Adipocyte (in vitro differentiated cells): ENCODE results near the gene TTLL12.

Source experiments
- DNase-seq: peaks from one replicate; pipeline ENCODE4 v3.0.0-alpha.2; 2015; ENCODE audit warnings: low read depth
- H3K27me3 ChIP-seq: replicated peaks from 2 replicates; pipeline ENCODE4 v1.7.0; 2013; ENCODE audit warnings: mild to moderate bottlenecking, low read length, moderate library complexity; ENCODE audit not compliant: control insufficient read depth, insufficient read depth
- H3K36me3 ChIP-seq: 2 replicates; pipeline ENCODE4 v1.7.0; 2013; ENCODE audit warnings: low read length, mild to moderate bottlenecking, moderate library complexity; ENCODE audit not compliant: control insufficient read depth, insufficient read depth, severe bottlenecking
- H3K4me1 ChIP-seq: 2 replicates; pipeline ENCODE4 v1.7.0; 2013; ENCODE audit warnings: mild to moderate bottlenecking, low read length, moderate library complexity; ENCODE audit not compliant: control insufficient read depth, insufficient read depth
- H3K4me3 ChIP-seq: 2 replicates; pipeline ENCODE4 v1.7.0; 2013; ENCODE audit warnings: mild to moderate bottlenecking, low read length, moderate library complexity
- H3K9ac ChIP-seq: 2 replicates; pipeline ENCODE4 v1.7.0; 2013; ENCODE audit warnings: mild to moderate bottlenecking, low read length, moderate library complexity
- H3K9me3 ChIP-seq: 2 replicates; pipeline ENCODE4 v1.7.0; 2013; ENCODE audit warnings: mild to moderate bottlenecking, low read length, moderate library complexity; ENCODE audit not compliant: control insufficient read depth

TTLL12 gene

DNA sequence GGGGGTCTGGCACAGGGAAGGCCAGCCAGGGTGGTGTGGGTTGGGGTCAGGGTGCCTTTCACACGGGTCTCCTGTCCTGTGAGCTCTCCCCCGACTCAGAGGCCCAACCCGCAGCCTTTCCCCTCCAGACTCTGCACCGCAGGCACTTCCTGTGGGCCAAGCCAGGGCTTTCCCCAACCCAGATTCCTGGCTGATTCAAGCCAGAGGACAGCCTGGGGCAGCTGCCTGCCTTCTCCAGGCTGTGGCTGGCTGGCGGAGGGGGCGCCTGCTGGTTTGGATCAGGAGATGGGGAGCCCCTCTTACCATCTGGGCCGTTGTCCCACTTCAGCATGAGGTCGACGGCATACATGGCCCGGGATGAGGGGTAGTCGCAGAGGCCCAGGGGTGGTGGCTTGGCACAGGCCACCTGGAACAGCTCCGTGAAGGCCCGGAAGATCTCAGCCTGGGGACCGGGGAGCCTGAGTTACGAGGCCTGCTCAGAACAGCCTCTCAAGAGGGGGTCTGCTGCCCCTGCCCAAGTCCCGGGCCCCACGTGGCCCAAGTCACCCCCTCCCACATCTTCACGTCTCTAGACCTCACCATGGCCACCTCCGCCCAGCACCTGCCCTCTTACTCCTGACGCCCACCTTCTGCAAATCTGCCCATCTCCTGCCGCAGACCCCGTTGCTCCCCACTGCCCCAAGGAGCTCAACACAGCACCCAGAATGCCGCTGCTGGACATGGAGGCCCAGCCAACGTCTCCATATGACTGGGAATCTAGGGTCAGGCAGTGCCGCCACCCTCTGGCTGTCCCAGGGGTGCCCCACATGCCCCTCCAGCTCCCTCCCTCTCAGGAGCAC lies 18.2 kb downstream of the TTLL12 start:
- Histone ChIP-seq H3K27me3 (no peaks in the 10 kb centered on the region), H3K4me3 (no peak overlapping the region), H3K9me3 (no peaks in the 10 kb centered on the region), H3K36me3 (peaks cover 33% of the 10 kb centered on the region), H3K9ac (peak overlapping the region; percentile 31), H3K4me1 (peaks cover 17% of the 10 kb centered on the region)
- DNase-seq: peak; percentile 91

DNA sequence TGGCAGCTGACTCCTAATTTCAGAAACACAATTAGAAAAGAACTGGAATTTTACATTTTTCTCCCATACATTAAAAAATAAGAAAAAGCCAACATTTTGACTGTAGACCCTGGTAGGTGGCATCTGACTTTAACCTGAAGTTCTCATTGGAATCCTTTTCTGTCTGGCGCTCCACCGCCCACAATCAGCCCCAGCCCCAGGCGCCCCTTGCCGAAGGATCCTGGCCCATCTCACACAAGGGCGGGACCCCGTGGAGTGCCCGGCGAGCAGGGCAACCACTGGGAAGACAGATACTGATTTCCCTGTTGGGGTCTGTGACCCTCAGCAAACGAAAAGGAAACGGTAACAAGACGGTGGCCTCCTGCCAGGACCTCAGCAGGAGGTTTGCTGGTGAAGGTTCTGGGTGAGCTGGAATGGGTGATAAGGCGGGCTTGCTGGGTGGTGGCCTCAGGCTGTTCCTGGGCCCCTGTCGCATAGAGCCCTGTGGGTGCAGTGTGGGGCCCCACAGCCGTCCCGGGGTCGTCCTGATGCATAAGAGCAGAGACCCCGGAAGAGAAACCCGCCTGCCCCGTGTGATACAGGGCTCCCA lies 19.8 kb downstream of the TTLL12 start:
- Histone ChIP-seq H3K4me1 (peaks cover 24% of the 10 kb centered on the region), H3K9ac (no peak overlapping the region), H3K9me3 (no peaks in the 10 kb centered on the region), H3K4me3 (no peak overlapping the region), H3K27me3 (no peaks in the 10 kb centered on the region), H3K36me3 (peaks cover 30% of the 10 kb centered on the region)
- no peak for DNase-seq

DNA sequence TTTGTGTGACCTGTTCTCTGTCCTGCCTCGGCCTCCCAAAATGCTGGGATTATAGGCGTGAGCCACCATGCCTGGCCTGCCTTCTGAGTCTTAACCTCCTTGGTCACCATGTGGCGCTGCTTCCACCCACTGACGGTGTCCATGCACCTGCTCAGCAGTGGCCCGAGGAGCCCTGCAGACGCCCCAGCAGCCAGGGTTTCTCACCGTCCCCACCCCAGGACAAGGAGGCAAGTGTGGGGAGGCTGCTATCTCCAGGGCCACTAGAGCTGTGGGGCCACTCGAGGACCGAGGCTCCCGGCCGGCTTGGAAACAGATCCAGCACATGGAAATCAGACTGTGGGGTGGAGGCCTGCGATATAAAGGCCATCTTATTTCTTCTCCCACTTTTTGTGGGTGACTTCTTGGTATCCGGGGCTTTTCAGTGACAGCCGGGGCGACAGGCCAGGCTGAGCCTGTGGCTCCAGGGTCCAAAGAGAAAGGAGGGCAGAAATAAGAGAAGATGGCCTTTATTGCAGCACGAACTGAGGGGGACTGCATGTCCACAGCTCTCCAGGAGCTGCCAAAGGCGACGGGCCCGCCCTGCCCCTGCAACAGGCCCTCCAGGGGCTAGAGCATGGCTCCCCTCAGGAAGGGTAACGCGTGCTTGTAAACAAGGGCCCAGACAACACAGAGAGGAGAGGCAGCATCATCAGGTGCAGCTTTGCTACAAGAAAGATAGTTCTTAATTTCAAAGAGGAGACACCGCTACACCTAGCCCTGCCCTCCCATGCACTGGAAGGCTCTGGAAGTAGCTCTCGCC lies 20.6 kb downstream of the TTLL12 start:
- Histone ChIP-seq H3K4me1 (peaks cover 24% of the 10 kb centered on the region), H3K9me3 (no peaks in the 10 kb centered on the region), H3K36me3 (peaks cover 22% of the 10 kb centered on the region), H3K9ac (no peak overlapping the region), H3K4me3 (no peak overlapping the region), H3K27me3 (no peaks in the 10 kb centered on the region)
- DNase-seq: no peak

DNA sequence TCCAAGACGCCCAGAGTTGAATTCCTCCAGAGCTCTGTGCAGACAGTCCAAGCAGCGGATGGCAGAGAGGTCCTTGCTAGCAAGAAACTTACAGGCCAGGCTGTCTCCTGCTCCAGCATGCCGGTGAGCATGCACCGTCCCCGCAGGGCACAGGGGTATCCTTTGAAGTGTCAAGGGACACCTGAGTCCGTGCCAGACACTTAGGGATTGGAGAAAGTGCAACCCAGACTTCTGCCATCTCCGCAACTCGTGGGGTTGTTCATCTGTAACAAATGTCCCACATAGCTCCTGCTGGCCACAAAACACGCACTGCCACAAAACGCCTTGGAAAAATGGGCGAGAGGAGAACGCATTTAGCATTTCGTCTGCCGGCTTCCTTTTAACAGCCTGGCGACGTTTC lies 22.3 kb downstream of the TTLL12 start:
- Histone ChIP-seq H3K4me1 (peaks cover 29% of the 10 kb centered on the region), H3K9ac (no peak overlapping the region), H3K27me3 (no peaks in the 10 kb centered on the region), H3K4me3 (no peak overlapping the region), H3K36me3 (peaks cover 15% of the 10 kb centered on the region), H3K9me3 (no peaks in the 10 kb centered on the region)
- DNase-seq: no peak

DNA sequence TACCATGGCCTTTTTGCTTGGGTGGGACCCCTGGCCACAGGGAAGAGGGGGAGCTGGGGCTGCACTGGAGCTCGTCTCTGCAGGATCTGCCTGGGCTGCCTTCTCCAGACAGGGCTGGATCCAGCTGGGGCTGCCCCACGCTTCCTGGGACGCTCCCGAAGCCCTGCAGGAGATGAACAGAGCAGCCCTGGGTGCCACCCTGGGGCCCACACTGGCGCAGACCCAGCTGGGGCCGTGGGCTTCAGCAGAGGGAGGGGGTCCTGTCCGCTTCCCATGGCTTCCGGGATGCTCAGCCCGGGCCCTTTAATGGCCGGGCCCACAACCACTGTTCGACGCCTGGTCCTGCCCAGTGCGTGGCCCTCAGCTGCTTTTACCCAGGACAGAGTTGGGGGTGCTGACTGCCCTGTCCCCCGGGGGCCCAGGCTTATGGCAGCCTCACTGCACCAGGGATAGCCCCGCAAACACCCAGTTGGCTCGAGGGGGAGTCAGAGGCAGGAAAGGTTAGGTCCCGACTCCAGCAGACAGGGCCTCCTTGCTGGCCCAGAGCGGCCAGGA lies 23.6 kb downstream of the TTLL12 start:
- Histone ChIP-seq H3K9me3 (no peaks in the 10 kb centered on the region), H3K4me3 (no peak overlapping the region), H3K27me3 (no peaks in the 10 kb centered on the region), H3K4me1 (peaks cover 34% of the 10 kb centered on the region), H3K36me3 (peaks cover 15% of the 10 kb centered on the region), H3K9ac (peak overlapping the region; percentile 32)
- DNase-seq: no peak

DNA sequence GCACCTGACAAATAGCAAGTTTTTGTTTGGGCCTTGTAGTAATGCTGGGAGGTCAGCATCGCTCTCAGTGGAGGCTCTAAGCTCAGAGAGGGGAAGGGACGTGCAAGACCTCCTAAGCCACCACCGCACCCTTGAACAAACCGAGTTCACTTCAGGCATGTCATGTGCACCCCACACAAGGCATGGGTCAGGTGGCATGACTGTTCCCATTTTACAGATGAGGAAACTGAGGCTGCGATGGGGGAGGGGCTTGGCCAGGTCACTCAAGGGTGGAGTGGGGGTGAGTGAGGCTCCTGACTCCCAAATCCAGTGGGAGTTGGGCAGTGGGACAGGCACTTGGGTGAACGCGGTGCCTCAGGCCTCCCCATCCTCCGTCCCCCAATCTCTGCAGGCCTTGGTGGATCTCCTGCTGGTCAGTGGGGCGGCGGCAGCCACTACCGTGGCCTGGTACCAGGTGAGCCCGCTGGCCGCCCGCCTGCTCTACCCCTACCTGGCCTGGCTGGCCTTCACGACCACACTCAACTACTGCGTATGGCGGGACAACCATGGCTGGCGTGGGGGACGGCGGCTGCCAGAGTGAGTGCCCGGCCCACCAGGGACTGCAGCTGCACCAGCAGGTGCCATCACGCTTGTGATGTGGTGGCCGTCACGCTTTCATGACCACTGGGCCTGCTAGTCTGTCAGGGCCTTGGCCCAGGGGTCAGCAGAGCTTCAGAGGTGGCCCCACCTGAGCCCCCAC lies 24.4 kb downstream of the TTLL12 start:
- DNase-seq: no peak
- H3K9me3 ChIP-seq: no peaks in the 10 kb centered on the region
- H3K4me1 ChIP-seq: peaks cover 39% of the 10 kb centered on the region
- peaks cover 15% of the 10 kb centered on the region for H3K36me3 ChIP-seq
- H3K9ac ChIP-seq: no peak overlapping the region
- no peaks in the 10 kb centered on the region for H3K27me3 ChIP-seq
- no peak overlapping the region for H3K4me3 ChIP-seq

DNA sequence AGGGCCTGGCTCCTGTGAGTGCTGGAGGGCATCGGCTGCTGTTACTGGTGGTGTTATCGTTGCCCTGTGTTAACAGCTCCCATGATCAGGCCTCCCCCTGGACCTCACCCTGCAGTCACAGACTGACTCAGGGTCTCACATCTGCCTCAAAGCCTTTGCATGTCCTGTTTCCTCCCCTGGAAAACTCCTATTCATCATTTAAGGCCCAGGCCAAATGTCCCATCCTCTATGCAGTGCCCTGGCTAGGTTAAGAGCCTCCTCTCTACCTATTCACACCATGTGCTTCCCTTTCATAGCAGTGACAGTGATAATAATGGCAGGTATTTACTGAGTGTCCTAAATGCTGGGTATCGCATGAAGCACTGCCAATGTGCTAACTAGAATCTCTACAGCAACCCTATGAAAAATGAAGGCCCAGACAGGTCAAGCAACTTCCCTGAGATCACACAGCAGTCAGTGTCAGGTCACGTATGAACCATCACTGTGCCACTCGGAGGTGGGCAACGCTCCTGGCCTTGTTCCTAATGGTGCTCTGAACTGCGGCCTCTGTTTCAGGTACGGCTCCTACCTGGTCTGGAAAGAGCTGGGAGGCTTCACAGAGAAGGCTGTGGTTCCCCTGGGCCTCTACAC lies 26.3 kb downstream of the TTLL12 start:
- DNase-seq: no peak
- H3K4me3 ChIP-seq: no peak overlapping the region
- no peaks in the 10 kb centered on the region for H3K9me3 ChIP-seq
- peaks cover 15% of the 10 kb centered on the region for H3K36me3 ChIP-seq
- no peak overlapping the region for H3K9ac ChIP-seq
- no peaks in the 10 kb centered on the region for H3K27me3 ChIP-seq
- peaks cover 43% of the 10 kb centered on the region for H3K4me1 ChIP-seq

DNA sequence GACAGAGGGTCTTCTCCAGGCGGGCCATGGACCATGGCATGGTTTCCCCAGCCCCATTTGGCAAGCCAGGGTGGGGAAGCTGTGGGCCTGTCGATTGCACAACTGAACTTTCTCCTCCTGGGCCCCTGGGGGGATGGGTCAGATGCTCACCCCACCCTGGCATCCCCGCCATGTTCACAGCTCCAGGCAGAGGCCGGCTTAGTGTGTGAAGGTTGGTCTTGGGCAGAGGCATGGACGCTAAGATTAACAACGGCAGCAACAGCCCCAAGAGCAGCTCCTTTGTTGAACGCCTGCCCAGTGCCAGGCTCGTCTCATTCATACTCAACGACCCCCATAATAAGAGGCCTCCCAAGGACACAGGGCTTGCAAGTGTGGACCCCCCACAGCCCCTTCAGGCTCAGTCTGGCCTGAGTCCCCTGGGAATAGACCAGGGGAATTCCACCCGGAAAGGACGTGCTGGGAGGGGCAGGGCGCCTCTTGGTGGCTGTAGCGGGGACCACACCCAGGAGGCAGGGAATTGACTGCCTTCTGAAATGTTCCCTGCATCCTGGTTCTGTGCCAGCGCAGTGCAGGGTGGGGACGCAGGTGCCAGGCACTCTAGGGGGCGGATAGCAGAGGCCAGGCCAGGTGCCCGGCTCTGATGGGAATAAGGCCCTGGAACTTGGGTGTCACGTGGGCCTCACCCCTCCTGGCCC lies 27.3 kb downstream of the TTLL12 start:
- Histone ChIP-seq H3K9me3 (no peaks in the 10 kb centered on the region), H3K4me3 (no peak overlapping the region), H3K36me3 (peaks cover 15% of the 10 kb centered on the region), H3K27me3 (no peaks in the 10 kb centered on the region), H3K9ac (no peak overlapping the region), H3K4me1 (peaks cover 46% of the 10 kb centered on the region)
- DNase-seq: peak; percentile 26

DNA sequence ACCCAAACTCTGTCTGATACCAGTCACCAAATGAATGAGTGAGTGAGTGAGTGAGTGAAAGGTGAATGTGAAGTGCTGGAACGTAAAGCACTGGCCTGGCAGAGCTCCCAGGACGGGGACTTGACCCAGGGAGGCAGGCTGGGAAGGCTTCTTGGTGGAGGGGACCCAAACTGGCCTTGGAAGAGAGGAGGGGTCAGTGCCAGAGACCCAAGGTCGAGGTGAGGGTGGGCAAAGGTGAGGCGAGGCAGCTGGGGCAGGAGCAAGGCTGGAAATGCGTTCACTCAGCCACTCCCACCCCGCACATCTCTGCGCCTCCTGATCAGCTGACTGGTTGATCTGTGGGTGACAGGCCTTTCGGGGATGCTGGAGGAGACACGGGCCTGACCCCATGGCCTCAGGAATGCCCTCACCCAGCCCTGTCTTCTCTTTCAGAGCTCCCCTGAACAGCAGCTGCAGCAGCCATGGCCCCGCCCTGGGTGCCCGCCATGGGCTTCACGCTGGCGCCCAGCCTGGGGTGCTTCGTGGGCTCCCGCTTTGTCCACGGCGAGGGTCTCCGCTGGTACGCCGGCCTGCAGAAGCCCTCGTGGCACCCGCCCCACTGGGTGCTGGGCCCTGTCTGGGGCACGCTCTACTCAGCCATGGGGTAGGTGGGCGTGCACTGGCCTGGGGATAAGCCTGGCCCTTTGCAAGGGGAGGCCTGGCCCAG lies 28.0 kb downstream of the TTLL12 start:
- H3K9me3 ChIP-seq: no peaks in the 10 kb centered on the region
- H3K9ac ChIP-seq: no peak overlapping the region
- H3K4me3 ChIP-seq: no peak overlapping the region
- no peak for DNase-seq
- H3K27me3 ChIP-seq: no peaks in the 10 kb centered on the region
- H3K4me1 ChIP-seq: peaks cover 46% of the 10 kb centered on the region
- peaks cover 15% of the 10 kb centered on the region for H3K36me3 ChIP-seq
